GM12872 (cell line): Measurements from ENCODE around the gene SNX24.

Source experiments
- CTCF ChIP-seq: IDR thresholded peaks from 3 replicates; pipeline ENCODE4 v1.5.1; 2011; ENCODE audit warnings: low read depth, mild to moderate bottlenecking, low read length, moderate library complexity; ENCODE audit not compliant: insufficient read depth

Gene SNX24

GRCh38 chr5:122845229-122846050, at the start of gene SNX24:
SNX24 (plus strand) TSS chr5:122845613; CDS start chr5:122845634, 21 bp downstream.
- no peak for TF ChIP-seq CTCF

- TF ChIP-seq CTCF = no peak
Observed at GRCh38 chr5:122805481-122805880, 39.9 kb upstream of the SNX24 start.

GRCh38 chr5:122810405-122810804, 35.0 kb upstream of the SNX24 start:
- no peak for TF ChIP-seq CTCF

- TF ChIP-seq CTCF = no peak
Observed at GRCh38 chr5:122815218-122815767, 30.1 kb upstream of the SNX24 start.

- no peak for TF ChIP-seq CTCF
Observed at GRCh38 chr5:122816756-122817155, 28.7 kb upstream of the SNX24 start.

GRCh38 chr5:122831984-122832383, 13.4 kb upstream of the SNX24 start:
- no peak for TF ChIP-seq CTCF

GRCh38 chr5:122835681-122836080, 9.7 kb upstream of the SNX24 start:
- TF ChIP-seq CTCF = no peak
